Activated naive CD4-positive, alpha-beta T cell treated with anti-CD3 and anti-CD28 coated beads, Interleukin-2, amount 50 U/mL, for 16 hours (primary cell): ENCODE results near the gene RIMBP3C.
"Not testable (repeated sequence)": the region's sequence is repeated elsewhere in the genome, so short reads cannot be mapped to it uniquely, and the experiment has no call there.

Source experiments
- DNase-seq: peaks from one replicate; pipeline ENCODE4 v3.0.0-alpha.2; 2020

RIMBP3C gene

GRCh38 chr22:21571679-21572078 is 20.4 kb upstream of the RIMBP3C start:
- DNase-seq: no peak

DNA sequence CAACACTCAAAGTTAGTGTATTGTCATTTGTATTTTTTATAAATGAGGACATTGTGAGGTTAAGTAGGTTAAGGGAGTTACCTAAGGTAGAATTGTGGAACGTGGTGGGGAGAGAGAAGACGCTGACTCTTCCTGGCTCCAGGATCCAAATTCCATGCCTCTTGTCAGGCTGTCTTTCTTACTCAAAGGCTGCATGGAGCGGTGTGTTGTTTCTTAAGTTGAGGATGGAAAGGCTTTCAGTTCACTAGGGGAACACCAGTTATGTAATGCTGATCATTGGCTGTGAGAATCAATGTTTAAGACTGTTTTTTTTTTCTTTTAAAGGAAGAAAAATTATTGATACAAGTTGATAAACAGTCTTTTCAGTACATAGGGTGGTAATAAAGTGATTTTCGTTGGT is 19.1 kb upstream of the RIMBP3C start:
- DNase-seq: no peak

- DNase-seq: no peak
These were observed 18.4 kb upstream of the RIMBP3C start for GRCh38 chr22:21569459-21570170.

DNA sequence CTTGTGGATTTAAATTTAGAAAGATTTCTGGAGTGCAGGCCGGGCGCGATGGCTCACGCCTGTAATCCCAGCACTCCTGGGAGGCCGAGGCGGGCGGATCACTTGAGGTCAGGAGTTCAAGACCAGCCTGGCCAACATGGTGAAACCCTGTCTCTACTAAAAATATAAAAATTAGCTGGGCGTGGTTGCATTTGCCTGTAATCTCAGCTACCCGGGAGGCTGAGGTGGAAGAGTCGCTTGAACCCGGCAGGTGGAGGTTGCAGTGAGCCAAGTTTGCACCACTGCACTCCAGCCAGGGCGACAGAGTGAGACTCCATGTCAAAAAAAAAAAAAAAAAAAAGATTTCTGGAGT is 17.8 kb upstream of the RIMBP3C start:
- not testable (repeated sequence) for DNase-seq

GRCh38 chr22:21568347-21569075 is 17.2 kb upstream of the RIMBP3C start:
- DNase-seq: peak; percentile 28

- peak; percentile 87 for DNase-seq
These were observed 16.4 kb upstream of the RIMBP3C start, which contains the start of gene UBE2L3 for GRCh38 chr22:21567456-21568346. UBE2L3 (plus strand) TSS chr22:21567714; CDS start chr22:21567745, 31 bp downstream.

GRCh38 chr22:21564411-21564810 is 13.2 kb upstream of the RIMBP3C start:
- DNase-seq: no peak

DNA sequence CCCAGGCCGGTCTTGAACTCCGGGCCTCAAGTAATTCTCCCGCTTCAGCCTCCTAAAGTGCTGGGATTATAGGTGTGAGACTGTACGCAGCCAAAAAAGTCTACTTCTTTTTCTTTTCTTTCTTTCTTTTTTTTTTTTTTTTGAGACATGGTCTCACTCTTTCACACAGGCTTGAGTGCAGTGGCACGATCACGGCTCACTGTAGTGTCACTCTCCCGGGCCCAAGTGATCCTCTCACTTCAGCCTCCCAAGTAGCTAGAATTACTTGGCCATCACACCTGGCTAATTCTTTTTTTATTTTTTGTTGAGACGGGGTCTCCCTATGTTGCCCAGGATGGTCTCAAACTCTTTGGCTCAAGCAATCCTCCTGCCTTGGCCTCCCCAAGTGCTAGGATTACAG is 12.7 kb upstream of the RIMBP3C start:
- no peak for DNase-seq

- DNase-seq: not testable (repeated sequence)
These were observed 9.4 kb upstream of the RIMBP3C start for GRCh38 chr22:21560657-21561056.

DNA sequence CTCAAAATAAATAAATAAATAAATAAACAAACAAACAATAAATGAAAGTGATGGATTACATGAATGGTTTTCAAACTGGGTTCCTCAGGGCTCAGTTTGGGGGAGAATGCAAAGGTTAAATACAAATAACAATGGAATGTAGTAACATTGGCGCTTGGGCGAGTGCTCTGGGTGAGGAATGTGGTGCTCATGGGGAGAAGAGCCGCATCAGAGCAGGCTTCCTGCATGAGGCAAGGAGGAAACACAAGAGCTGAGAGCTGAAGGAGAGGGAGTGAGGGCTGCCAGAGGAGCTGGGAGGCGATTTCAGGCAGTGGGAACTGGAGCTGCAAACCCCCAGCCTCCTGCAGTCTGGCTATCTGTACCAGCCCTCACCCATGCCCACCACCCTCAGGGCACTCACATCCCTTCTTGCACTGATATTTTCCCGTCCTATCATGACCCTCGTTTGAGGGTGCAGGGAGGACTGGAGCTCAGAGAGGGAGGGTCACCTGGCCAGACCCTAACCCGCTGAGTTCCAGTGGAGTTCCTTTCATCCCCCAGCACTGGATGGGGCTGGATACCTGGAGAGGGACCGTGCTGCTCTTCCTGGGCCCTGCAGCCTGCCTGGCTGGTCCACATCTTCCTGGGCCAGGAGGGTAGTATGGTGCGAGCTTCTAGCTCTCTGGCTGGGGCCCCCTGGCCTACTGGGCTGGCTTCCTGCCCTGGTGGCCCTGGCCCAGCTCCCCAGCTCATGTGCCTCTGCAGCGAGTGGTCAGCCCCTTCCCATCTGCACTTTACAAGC is 8.3 kb upstream of the RIMBP3C start:
- not testable (repeated sequence) for DNase-seq

GRCh38 chr22:21550678-21551047 is 598 bp downstream of the RIMBP3C start:
- not testable (repeated sequence) for DNase-seq

DNA sequence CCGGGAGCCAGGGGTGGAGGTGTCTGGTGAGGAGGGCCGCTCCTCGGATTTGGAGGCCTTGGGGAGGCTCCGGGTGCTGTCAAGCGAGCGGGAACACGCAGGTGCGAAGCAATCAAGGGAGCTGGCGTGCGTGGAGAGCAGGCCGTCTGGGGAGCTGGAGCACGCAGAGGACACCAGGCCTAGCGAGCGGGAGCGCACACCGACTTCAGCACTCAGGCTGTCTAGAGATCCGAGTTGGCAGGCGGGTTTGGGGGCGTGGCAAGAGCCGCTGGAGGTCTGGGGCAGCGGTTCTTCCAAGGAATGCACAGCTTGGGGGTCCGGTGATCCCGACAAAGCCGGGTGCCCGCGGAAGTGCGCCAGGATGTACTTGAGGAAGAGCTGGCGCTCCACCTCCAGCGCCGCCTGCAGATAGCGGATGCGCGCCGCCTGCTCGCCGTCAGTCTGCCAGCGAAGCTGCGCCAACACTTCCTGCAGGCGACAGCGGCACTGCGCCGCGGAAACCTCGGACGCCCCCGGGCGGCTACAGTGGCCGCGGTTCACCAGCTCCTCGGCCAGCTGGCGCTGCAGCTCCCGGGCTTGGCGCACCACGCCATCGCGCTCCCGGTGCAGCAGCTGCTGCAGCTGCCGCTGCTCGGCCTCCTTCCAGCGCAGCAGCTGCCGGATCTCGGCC is 1.1 kb downstream of the RIMBP3C start:
- DNase-seq: not testable (repeated sequence)

DNA sequence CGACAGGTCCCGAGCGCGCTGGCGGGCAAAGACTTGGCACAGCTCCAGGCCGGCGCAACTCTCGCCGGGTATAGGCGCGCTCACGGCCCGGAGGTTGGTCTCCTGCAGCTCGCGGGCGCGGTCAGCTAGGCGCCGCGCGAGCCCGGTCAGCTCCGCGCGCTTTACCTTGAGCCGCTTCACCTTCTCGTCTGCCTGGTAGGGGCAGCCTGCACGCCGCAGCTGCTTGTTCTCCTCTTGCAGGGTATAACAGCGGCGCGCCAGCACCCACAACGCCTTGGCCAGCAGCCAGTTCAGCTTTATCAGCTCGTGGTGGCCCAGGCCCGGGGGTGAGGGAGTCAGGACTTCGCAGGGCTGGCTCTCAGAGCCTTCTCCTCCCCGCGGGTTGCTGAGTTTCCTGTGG is 1.7 kb downstream of the RIMBP3C start:
- not testable (repeated sequence) for DNase-seq

DNA sequence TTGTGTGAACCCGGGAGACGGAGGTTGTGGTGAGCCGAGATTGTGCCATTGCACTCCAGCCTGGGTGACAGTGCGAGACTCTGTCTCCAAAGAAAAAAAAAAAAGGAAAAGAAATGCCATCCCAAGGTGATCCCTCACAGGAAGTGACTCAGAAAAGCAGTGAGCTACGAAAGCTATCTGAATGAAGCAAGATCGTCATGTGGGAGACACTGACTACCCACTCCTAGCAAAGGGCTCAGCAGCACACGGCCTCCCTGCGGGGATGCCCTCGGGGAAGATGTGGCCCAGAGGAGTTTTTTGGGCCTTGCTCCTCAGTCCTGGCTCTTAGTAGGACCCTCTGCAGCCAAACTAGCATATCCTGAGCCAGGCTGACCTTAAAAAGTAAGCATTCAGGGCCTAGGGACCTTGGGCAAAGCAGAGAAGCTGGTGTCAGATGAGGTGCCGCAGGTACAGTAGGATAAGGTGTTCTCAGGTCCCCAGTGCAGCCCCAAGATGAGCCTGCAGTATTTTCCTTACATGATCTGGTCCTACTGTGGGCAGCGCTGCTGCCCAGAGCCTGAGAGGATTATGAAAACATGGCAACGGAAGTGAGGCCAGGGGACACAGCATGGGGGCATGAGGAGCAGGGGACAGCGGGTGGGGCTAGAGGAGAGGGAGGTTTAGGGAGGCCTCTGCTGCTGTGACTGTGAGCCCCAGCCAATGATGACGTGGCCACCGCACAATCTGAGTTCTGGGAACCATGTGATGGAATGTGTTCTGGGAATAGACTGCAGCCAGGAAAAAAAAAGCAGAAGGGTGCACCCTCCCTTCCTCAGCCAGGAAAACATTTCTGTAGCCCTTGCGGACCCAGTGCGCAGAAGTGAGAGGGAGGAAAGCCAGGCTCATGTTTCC is 6.6 kb downstream of the RIMBP3C start:
- DNase-seq: not testable (repeated sequence)

GRCh38 chr22:21539862-21540261 is 11.4 kb downstream of the RIMBP3C start:
- not testable (repeated sequence) for DNase-seq

DNA sequence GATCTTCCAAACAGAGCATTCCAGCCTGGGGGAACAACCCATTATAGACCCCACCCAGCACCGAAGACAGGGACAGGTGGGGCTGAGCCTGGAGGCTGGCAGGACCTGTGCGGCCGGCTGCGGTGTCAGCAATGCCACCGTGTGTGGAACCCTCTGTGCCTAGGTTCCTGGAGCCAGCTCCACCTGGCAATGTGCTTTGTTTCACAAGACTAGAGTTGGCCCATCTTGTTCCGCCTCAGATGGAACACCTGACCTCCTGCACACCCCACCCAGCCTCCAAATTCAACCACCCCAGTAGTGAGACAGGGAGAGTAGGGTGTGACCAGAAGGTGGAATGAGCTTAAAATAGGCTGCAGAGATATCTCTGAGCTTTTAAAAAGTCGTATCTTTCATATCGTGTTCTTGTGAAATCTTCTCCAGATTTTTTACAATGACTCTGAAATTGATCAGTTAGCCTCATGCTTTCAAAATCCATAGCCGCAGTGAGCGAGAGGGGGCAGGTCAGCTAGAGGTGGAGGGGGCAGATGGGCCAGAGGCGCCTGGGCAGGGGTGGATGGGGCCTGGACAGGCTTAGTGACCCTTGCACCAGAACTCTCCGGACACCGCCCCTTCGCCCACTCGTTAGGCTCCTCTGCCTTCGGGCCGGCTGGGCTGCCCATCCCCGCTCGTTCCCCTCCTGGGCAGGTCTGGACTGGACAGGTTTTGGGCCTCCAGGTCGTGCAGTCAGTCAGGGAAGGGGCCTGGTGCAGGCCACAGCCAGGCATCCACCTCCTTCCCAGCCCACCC is 18.2 kb downstream of the RIMBP3C start:
- DNase-seq: not testable (repeated sequence)

- not testable (repeated sequence) for DNase-seq
These were observed 19.7 kb downstream of the RIMBP3C start for GRCh38 chr22:21531525-21531924.

DNA sequence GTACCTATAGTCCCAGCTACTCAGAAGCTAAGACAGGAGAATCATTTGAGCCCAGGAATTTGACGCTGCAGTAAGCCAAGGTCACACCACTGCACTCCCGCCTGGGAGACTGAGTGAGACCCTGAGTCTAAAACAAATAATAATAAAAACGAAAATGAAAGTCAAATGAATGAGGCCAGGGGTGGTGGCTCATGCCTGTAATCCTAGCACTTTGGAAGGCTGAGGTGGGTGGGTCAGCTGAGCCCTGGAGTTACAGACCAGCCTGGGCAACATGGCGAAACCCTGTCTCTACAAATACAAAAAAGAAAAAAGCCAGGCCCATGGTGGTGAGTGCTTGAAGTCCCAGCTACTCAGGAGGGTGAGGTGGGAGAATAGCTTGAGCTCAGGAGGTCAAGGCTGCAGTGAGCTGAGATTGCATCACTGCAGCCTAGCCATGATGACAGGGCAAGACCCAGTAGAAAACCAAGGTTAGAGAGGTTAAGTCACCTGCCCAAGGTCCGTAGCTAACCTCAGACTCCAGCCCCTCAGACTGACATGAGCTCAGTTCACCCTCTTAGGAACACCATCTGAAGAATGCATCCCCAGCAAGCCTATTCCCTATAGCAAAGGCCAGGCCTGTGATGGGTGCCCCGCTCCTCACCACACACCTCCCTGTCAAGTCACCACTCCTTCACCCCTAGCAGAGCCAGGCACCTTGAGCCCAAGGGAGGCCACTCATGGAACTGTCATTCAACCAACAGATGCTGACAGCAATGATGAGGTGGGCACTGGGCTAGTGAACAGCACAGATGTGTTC is 24.4 kb downstream of the RIMBP3C start:
- not testable (repeated sequence) for DNase-seq
